ENCODE data around the gene KCNIP4. TPM values are rescaled to one million over a fixed set of nuclear protein-coding genes. Genes with fewer than 3 reads are reported as not detected.

Gene KCNIP4
- total and polyA plus RNA-seq, 2 experiments from 2014 or later = 0.14 to 0.63 TPM

- Histone ChIP-seq H3K9me2 (ENCODE audit: insufficient read depth) (no peaks in the 10 kb centered on the region), H3K27ac (ENCODE audit: low read depth) (no peak overlapping the region), H3K36me3 (ENCODE audit: insufficient read depth) (no peaks in the 10 kb centered on the region), H3F3A (replicated peaks; ENCODE audit: low read depth) (no peaks in the 10 kb centered on the region), H3K4me3 (no peak overlapping the region), H3K79me2 (replicated peaks; ENCODE audit: insufficient read depth) (no peaks in the 10 kb centered on the region), H3K4me2 (no peak overlapping the region), H4K20me1 (replicated peaks; ENCODE audit: insufficient read depth) (no peaks in the 10 kb centered on the region), H3K27me3 (ENCODE audit: insufficient read depth) (no peaks in the 10 kb centered on the region), H2AFZ (no peak overlapping the region), H3K4me1 (ENCODE audit: insufficient read depth) (peaks cover 11% of the 10 kb centered on the region)
- Mint-ChIP-seq H3K27ac (no peak overlapping the region), H3K36me3 (ENCODE audit: low read depth) (no peaks in the 10 kb centered on the region), H3K4me3 (no peak overlapping the region), H3K9me3 (no peaks in the 10 kb centered on the region), H3K27me3 (ENCODE audit: insufficient read depth, low read depth, poor library complexity) (no peaks in the 10 kb centered on the region), H3K4me1 (peaks cover 24% of the 10 kb centered on the region)
- no peak for DNase-seq (ENCODE audit: low spot score)
- TF ChIP-seq ZNF462 (CRISPR knock-in tag; IDR thresholded peaks at IDR 0.05) = no peak
- no peak for TF ChIP-seq REST (IDR thresholded peaks at IDR 0.05; ENCODE audit: unreplicated experiment)
- TF ChIP-seq EZH2 (IDR thresholded peaks at IDR 0.05; ENCODE audit: low read depth, unreplicated experiment) = no peak
- no peak for TF ChIP-seq ZNF331 (CRISPR knock-in tag; IDR thresholded peaks at IDR 0.05; ENCODE audit: low read depth)
- no peak for TF ChIP-seq EZH2phosphoT487 (IDR thresholded peaks at IDR 0.05; ENCODE audit: unreplicated experiment)
- no peak for TF ChIP-seq CREB1 (CRISPR knock-in tag; IDR thresholded peaks at IDR 0.05; ENCODE audit: low read depth)
- TF ChIP-seq ETS1 (IDR thresholded peaks at IDR 0.05) = no peak
- TF ChIP-seq POLR2AphosphoS5 (IDR thresholded peaks at IDR 0.05; ENCODE audit: low read depth) = no peak
- no peak for TF ChIP-seq CTCF (conservative IDR thresholded peaks at IDR 0.05; ENCODE audit: low read depth in 2 of 2)
- no peak for TF ChIP-seq JUNB (IDR thresholded peaks at IDR 0.05; ENCODE audit: unreplicated experiment)
- TF ChIP-seq STAT1 (IDR thresholded peaks at IDR 0.05; ENCODE audit: unreplicated experiment) = no peak
- TF ChIP-seq ZNF114 (CRISPR knock-in tag; IDR thresholded peaks at IDR 0.05) = no peak
- TF ChIP-seq NANOG (IDR thresholded peaks at IDR 0.05; ENCODE audit: borderline replicate concordance) = no peak
- no peak for ATAC-seq
These were observed 393.5 kb downstream of the KCNIP4 start for GRCh38 chr4:21555083-21555482.
